DMS79 treated with DMSO at 0.1 percent for 48 hours (cell line): ENCODE data around the gene CLTA.
"Not testable (repeated sequence)": the region's sequence is repeated elsewhere in the genome, so short reads cannot be mapped to it uniquely, and the experiment has no call there.

Source experiments
- DNase-seq: peaks from one replicate; lab custom pipeline; 2025; lab: John Stamatoyannopoulos, UW

Gene CLTA

GRCh38 chr9:36239675-36240074 lies 49.0 kb downstream of the CLTA start:
- DNase-seq = not testable (repeated sequence)

GRCh38 chr9:36245906-36246305 lies 55.2 kb downstream of the CLTA start:
- DNase-seq = no peak

DNA sequence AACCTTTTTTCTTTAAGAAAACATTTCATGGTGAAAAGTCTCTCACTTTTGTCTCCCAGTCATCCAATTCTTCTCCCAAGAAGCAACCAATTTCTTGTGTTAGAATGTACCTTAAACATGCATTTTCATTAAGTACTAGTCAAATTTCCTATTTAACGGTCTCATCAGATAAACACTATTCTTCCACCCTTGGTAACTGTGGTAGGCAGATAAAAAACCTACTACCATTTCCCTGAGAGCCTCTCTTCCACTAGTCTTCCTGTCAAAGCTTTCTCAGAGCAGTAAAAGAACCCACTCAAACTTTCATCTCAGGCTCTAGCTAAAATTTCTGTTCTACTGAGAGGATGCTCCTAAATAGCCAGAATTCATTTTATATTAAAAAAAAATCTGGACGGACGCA lies 56.6 kb downstream of the CLTA start:
- no peak for DNase-seq

- DNase-seq = not testable (repeated sequence)
Observed at GRCh38 chr9:36248061-36248460, 57.3 kb downstream of the CLTA start.

DNA sequence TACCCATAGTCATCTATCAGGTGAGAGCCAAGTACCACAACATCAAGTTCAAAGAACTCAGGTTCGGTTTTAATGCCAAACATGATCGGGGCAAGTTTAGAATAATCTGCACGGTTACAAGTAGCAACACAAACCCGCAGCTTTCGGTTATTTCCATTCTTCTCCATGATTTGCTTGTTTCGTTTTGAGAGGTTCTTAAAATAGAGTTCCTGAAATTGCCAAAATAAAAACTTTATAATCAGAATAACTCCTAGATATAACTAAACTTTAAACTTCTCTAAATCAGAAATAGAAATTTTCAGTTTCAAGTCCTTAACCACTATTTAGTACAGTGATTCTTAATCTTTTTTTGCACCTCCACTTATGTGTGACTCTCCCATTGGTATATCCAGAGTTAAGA lies 58.5 kb downstream of the CLTA start:
- DNase-seq = no peak

GRCh38 chr9:36250079-36250478 lies 59.4 kb downstream of the CLTA start:
- no peak for DNase-seq

DNA sequence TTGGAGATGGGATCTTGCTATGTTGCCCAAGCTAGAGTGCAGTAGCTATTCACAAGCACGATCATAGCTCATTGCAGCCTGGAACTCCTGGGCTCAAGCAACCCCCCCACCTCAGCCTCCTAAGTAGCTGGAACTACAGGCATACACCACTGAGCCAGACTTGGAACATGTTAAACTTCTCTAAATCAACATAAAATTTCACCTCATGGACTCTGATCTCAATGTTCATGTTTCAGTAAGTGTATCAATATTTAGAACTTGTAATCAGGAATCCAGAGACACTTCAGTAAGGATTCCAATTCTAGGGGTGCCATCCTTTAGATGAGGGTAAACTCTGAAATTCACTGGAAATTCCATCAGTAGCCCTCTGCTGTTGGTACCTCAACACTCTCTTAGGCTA lies 60.7 kb downstream of the CLTA start:
- DNase-seq = no peak

- DNase-seq = peak; percentile 85
Observed at GRCh38 chr9:36258208-36258995, 67.7 kb downstream of the CLTA start, which contains the start of gene GNE. GNE (minus strand) TSS chr9:36258448; CDS start chr9:36249355, 9,093 bp downstream.

DNA sequence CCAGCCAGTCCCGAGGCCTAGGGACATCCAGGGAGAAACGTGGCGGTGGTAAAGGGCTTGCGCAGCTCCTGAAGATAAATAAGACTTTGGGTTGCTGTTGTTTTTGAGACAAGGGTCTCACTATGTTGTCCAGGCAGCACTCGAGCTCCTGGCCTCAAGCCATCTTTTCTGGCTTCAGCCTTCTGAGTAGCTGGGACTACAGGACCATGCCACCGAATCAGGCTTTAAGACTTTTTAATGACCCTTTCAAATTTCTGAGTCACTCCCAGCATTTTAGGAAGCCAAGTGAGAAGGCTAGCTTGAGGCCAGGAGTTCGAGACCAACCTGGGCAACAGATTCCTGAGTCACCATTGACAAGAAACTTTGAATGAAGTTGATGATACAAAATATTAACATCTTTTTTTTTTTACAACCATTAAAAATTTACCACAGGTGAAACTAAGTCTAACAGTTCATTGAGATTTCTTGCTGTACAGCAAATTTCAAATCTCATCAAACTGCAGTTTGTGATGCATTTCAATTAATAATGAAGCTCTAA lies 68.3 kb downstream of the CLTA start:
- no peak for DNase-seq
